ENCODE measurements around the gene TMEM192. TPM values are rescaled to one million over a fixed set of nuclear protein-coding genes. Genes with fewer than 3 reads are reported as not detected.

The TMEM192 gene
- total and polyA plus RNA-seq, 2 experiments from 2014 or later = 6.9 to 10.8 TPM

GRCh38 chr4:165151734-165152133 lies 39.1 kb upstream of the TMEM192 start (continued):
- TF ChIP-seq ZNF462 (CRISPR knock-in tag; IDR thresholded peaks at IDR 0.05) = no peak

GRCh38 chr4:165150545-165150944 lies 37.9 kb upstream of the TMEM192 start:
- Mint-ChIP-seq H3K9me3 (no peaks in the 10 kb centered on the region), H3K27ac (no peak overlapping the region), H3K27me3 (ENCODE audit: insufficient read depth, low read depth, poor library complexity) (no peaks in the 10 kb centered on the region), H3K36me3 (ENCODE audit: low read depth) (no peaks in the 10 kb centered on the region), H3K4me3 (no peak overlapping the region), H3K4me1 (no peaks in the 10 kb centered on the region)
- H4K20me1 ChIP-seq (replicated peaks; ENCODE audit: insufficient read depth) = no peaks in the 10 kb centered on the region
- peak overlapping the region; percentile 32; the same call in 1 of the 2 replicates for H2AFZ ChIP-seq
- no peaks in the 10 kb centered on the region for H3K9me2 ChIP-seq (ENCODE audit: insufficient read depth)
- no peak overlapping the region for H3K4me3 ChIP-seq
- H3K27ac ChIP-seq (ENCODE audit: low read depth) = no peak overlapping the region
- H3F3A ChIP-seq (replicated peaks; ENCODE audit: low read depth) = no peaks in the 10 kb centered on the region
- H3K4me2 ChIP-seq = no peak overlapping the region
- no peaks in the 10 kb centered on the region for H3K36me3 ChIP-seq (ENCODE audit: insufficient read depth)
- no peak for ATAC-seq
- H3K4me1 ChIP-seq (ENCODE audit: insufficient read depth) = no peaks in the 10 kb centered on the region
- DNase-seq (ENCODE audit: low spot score) = no peak
- H3K79me2 ChIP-seq (replicated peaks; ENCODE audit: insufficient read depth) = no peaks in the 10 kb centered on the region
- H3K27me3 ChIP-seq (ENCODE audit: insufficient read depth) = no peaks in the 10 kb centered on the region
- TF ChIP-seq NANOG (IDR thresholded peaks at IDR 0.05; ENCODE audit: borderline replicate concordance) (no peak), ZNF114 (CRISPR knock-in tag; IDR thresholded peaks at IDR 0.05) (no peak), EZH2 (IDR thresholded peaks at IDR 0.05; ENCODE audit: low read depth, unreplicated experiment) (no peak), ZNF331 (CRISPR knock-in tag; IDR thresholded peaks at IDR 0.05; ENCODE audit: low read depth) (no peak), POLR2AphosphoS5 (IDR thresholded peaks at IDR 0.05; ENCODE audit: low read depth) (no peak), CTCF (conservative IDR thresholded peaks at IDR 0.05; ENCODE audit: low read depth in 2 of 2) (no peak), ETS1 (IDR thresholded peaks at IDR 0.05) (no peak)

Measured in GM23338 (cell line).